HEK293 (cell line): ENCODE measurements around the gene SEC63.

ENCODE experiments used
- GLI4 ChIP-seq: fragments of 450-650 bp; formaldehyde crosslinking; IDR thresholded peaks from 2 replicates; pipeline ENCODE4 v1.5.1; 2016; ENCODE audit warnings: missing biosample characterization, missing genetic modification characterization
- GLIS2 ChIP-seq: fragments of 450-650 bp; formaldehyde crosslinking; IDR thresholded peaks from 2 replicates; pipeline ENCODE4 v1.5.1; 2016; ENCODE audit warnings: missing biosample characterization, missing genetic modification characterization
- HIC1 ChIP-seq: fragments of 450-650 bp; formaldehyde crosslinking; IDR thresholded peaks from 2 replicates; pipeline ENCODE4 v1.5.1; 2016; ENCODE audit warnings: missing biosample characterization, missing genetic modification characterization
- HOXA7 ChIP-seq: sonication (generic); formaldehyde crosslinking; IDR thresholded peaks from 2 replicates; pipeline ENCODE4 v1.8.1; 2022; ENCODE audit warnings: missing genetic modification reagents, borderline replicate concordance
- MEIS1 ChIP-seq: sonication (generic); formaldehyde crosslinking; IDR thresholded peaks from 2 replicates; pipeline ENCODE4 v1.8.1; 2022; ENCODE audit warnings: missing genetic modification reagents, mild to moderate bottlenecking, borderline replicate concordance
- YY2 ChIP-seq: fragments of 450-650 bp; formaldehyde crosslinking; IDR thresholded peaks from 2 replicates; pipeline ENCODE4 v1.5.1; 2016; ENCODE audit warnings: missing biosample characterization, missing genetic modification characterization
- ZBTB48 ChIP-seq: fragments of 450-650 bp; formaldehyde crosslinking; IDR thresholded peaks from 2 replicates; pipeline ENCODE4 v1.5.1; 2016; ENCODE audit warnings: missing biosample characterization, missing genetic modification characterization
- ZBTB49 ChIP-seq: fragments of 450-650 bp; formaldehyde crosslinking; IDR thresholded peaks from 2 replicates; pipeline ENCODE4 v1.5.1; 2016; ENCODE audit warnings: missing biosample characterization, missing genetic modification characterization, low read depth
- ZBTB6 ChIP-seq: fragments of 450-650 bp; formaldehyde crosslinking; IDR thresholded peaks from 2 replicates; pipeline ENCODE4 v1.5.1; 2017; ENCODE audit warnings: missing biosample characterization, missing genetic modification characterization
- ZNF133 ChIP-seq: fragments of 450-650 bp; formaldehyde crosslinking; IDR thresholded peaks from 2 replicates; pipeline ENCODE4 v1.5.1; 2016; ENCODE audit warnings: missing biosample characterization, missing genetic modification characterization
- ZNF146 ChIP-seq: fragments of 450-650 bp; formaldehyde crosslinking; IDR thresholded peaks from 2 replicates; pipeline ENCODE4 v1.5.1; 2016; ENCODE audit warnings: missing biosample characterization, missing genetic modification characterization
- ZNF280C ChIP-seq: fragments of 450-650 bp; formaldehyde crosslinking; IDR thresholded peaks from 2 replicates; pipeline ENCODE4 v1.5.1; 2016; ENCODE audit warnings: missing biosample characterization, missing genetic modification characterization
- ZNF280D ChIP-seq: fragments of 450-650 bp; formaldehyde crosslinking; IDR thresholded peaks from 2 replicates; pipeline ENCODE4 v1.5.1; 2016; ENCODE audit warnings: missing biosample characterization, missing genetic modification characterization
- ZNF335 ChIP-seq: fragments of 450-650 bp; formaldehyde crosslinking; conservative IDR thresholded peaks from 2 replicates; pipeline ENCODE4 v1.5.1; 2016; ENCODE audit warnings: missing biosample characterization, missing genetic modification characterization
- ZNF366 ChIP-seq: fragments of 450-650 bp; formaldehyde crosslinking; conservative IDR thresholded peaks from 2 replicates; pipeline ENCODE4 v1.5.1; 2016; ENCODE audit warnings: missing biosample characterization, missing genetic modification characterization
- ZNF37A ChIP-seq: fragments of 450-650 bp; IDR thresholded peaks from 2 replicates; pipeline ENCODE4 v1.5.1; 2018; ENCODE audit warnings: missing biosample characterization, missing genetic modification characterization
- ZNF423 ChIP-seq: fragments of 450-650 bp; formaldehyde crosslinking; IDR thresholded peaks from 2 replicates; pipeline ENCODE4 v1.5.1; 2016; ENCODE audit warnings: missing biosample characterization, missing genetic modification characterization
- ZNF623 ChIP-seq: fragments of 450-650 bp; formaldehyde crosslinking; IDR thresholded peaks from 2 replicates; pipeline ENCODE4 v1.5.1; 2016; ENCODE audit warnings: missing biosample characterization, missing genetic modification characterization
- ZNF639 ChIP-seq: fragments of 450-650 bp; formaldehyde crosslinking; IDR thresholded peaks from 2 replicates; pipeline ENCODE4 v1.5.1; 2016; ENCODE audit warnings: missing biosample characterization, missing genetic modification characterization
- ZNF670 ChIP-seq: fragments of 450-650 bp; formaldehyde crosslinking; IDR thresholded peaks from 2 replicates; pipeline ENCODE4 v1.5.1; 2016; ENCODE audit warnings: missing biosample characterization, missing genetic modification characterization, low read depth
- ZNF692 ChIP-seq: fragments of 450-650 bp; formaldehyde crosslinking; IDR thresholded peaks from 2 replicates; pipeline ENCODE4 v1.5.1; 2016; ENCODE audit warnings: missing biosample characterization, missing genetic modification characterization
- ZNF830 ChIP-seq: fragments of 450-650 bp; IDR thresholded peaks from 2 replicates; pipeline ENCODE4 v1.5.0; 2018; ENCODE audit warnings: missing biosample characterization, missing genetic modification characterization, low read depth, mild to moderate bottlenecking, moderate library complexity

The SEC63 gene

GRCh38 chr6:107820338-107821261, 137.4 kb downstream of the SEC63 start (continued):
- TF ChIP-seq ZBTB6 (tag by site-specific recombination) (peak; percentile 22; the same call in 1 of the 2 replicates), YY2 (no peak), ZNF37A (no peak), ZNF366 (peak; percentile 64), HIC1 (tag by site-specific recombination) (no peak), ZNF146 (tag by site-specific recombination) (no peak), ZNF280C (tag by site-specific recombination) (no peak), ZBTB48 (tag by site-specific recombination) (peak; percentile 52; the same call in 1 of the 2 replicates), ZNF623 (no peak), MEIS1 (no peak), ZNF830 (tag by site-specific recombination) (peak; percentile 61; the same call in 1 of the 2 replicates), GLI4 (tag by site-specific recombination) (no peak), ZBTB49 (tag by site-specific recombination) (no peak), HOXA7 (CRISPR knock-in tag) (no peak), ZNF670 (tag by site-specific recombination) (no peak), GLIS2 (tag by site-specific recombination) (no peak), ZNF639 (tag by site-specific recombination) (peak; percentile 24; the same call in 1 of the 2 replicates), ZNF692 (tag by site-specific recombination) (peak; percentile 62; the same call in 1 of the 2 replicates), ZNF335 (tag by site-specific recombination) (no peak; the same call in 1 of the 2 replicates), ZNF423 (tag by site-specific recombination) (no peak), ZNF280D (tag by site-specific recombination) (no peak), ZNF133 (tag by site-specific recombination) (no peak)
